Measurements from ENCODE around the gene LPCAT1.

The LPCAT1 gene

GRCh38 chr5:1493413-1493812 lies 30.3 kb downstream of the LPCAT1 start:
- no peak for DNase-seq

- no peak for DNase-seq
These were observed 31.0 kb downstream of the LPCAT1 start for GRCh38 chr5:1492757-1493156.

GRCh38 chr5:1490376-1490775 lies 33.4 kb downstream of the LPCAT1 start:
- DNase-seq: no peak

DNA sequence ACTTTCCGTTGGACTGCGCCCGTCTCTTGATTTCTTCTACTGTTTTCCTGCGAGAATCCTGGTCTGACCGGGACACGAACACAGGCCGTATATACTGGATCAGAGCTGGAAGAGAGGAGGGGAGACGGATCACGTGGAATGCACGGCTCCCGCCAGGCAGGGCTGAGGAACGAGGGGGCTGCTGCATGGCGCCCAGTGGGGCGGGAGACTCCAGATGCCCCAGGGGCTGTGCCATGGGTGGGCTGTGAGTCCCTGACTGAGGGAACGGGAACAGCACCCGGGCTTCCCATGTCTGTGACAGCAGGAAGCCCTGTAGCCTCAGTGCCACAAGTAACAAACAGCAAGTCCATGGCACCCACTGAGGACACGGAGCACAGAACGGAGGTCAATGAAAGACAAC lies 34.0 kb downstream of the LPCAT1 start:
- no peak for DNase-seq

GRCh38 chr5:1488882-1489680 lies 34.7 kb downstream of the LPCAT1 start:
- no peak for DNase-seq

- no peak for DNase-seq
These were observed 36.5 kb downstream of the LPCAT1 start for GRCh38 chr5:1487079-1487764.

GRCh38 chr5:1486271-1486670 lies 37.5 kb downstream of the LPCAT1 start:
- no peak for DNase-seq

DNA sequence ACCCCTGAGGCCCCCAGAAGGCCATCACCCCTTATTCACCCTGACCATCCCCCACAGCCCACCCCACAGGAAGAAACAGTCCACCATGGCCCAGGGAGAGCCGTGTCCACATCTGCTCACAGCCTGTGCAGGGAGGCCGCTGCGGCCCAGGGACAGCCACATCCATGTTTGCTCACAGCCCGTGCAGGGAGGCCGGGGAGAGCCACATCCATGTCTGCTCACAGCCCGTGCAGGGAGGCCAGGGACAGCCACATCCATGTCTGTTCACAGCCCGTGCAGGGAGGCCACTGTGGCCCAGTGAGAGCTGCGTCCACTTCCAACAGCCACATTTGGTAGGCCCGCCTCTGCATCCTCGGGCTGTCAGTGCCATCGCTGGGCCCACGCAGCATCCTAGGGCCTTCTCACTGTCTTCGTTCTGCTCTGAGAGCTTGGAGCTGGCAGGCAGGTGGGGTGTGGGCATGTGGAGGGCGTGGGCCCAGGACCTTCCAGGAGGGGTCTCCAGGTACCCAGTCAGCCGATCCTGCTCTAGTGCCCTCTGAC lies 38.1 kb downstream of the LPCAT1 start:
- no peak for DNase-seq

- no peak for DNase-seq
These were observed 38.8 kb downstream of the LPCAT1 start for GRCh38 chr5:1484730-1485578.

- DNase-seq: no peak
These were observed 39.7 kb downstream of the LPCAT1 start for GRCh38 chr5:1483856-1484729.

DNA sequence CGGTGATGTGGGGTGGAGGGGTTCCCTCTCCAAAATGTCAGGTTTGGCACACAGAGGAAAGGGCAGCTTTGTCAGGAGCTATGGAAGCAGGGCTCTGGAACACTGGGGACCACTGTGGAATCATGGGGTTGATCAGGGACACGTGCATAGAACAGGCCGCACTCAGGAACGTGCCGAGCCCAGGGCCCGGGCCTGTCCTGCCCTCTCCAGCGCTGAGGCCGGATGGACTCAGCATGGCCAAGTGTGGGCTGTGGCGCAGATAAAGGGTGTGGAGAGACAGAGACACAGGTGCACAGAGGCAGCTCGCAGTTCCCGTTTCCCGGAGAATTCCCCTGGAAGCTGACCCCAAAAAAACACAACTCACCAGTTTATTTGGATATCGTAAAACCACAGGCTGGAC lies 40.7 kb downstream of the LPCAT1 start:
- no peak for DNase-seq

DNA sequence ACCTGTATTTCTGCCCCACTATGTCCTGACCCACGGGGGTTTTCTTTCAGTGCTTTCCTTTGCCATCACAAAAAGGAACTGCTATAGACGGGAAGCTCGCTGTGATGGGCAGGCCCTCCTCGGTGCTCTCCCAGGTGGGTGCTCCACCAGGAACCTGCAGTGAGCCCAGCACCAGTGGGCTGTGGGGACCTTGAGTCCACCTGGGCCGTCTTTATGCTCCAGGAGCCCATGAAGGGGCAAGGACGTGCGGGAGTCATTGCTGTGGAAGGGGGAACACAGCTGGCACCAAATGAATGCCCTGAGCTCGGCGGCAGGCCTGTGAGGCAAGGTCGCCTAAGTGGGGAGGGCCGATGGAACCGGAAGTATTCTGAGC lies 41.8 kb downstream of the LPCAT1 start:
- no peak for DNase-seq

GRCh38 chr5:1481266-1481958 lies 42.3 kb downstream of the LPCAT1 start:
- DNase-seq: no peak

- DNase-seq: no peak
These were observed 43.0 kb downstream of the LPCAT1 start for GRCh38 chr5:1480806-1481205.

DNA sequence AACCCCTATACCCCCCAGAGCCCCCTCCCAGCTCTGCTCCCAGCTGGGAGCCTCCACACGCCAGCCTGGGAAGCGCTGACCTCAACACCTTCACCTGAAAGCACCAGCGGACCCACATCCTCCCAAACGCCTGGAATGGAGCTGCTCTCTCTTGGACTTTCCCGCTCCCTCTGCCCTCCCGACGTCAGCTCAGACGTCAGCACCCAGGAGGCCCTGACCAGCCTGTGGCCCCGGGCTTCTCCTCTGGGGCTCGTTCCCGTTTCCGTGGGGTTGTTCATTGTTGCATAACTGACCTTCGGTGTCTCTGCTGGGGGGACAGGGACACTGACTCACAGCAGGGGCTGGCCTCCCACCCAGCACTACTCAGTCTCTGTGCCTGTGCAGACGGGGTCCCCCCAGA lies 43.5 kb downstream of the LPCAT1 start:
- DNase-seq: no peak

DNA sequence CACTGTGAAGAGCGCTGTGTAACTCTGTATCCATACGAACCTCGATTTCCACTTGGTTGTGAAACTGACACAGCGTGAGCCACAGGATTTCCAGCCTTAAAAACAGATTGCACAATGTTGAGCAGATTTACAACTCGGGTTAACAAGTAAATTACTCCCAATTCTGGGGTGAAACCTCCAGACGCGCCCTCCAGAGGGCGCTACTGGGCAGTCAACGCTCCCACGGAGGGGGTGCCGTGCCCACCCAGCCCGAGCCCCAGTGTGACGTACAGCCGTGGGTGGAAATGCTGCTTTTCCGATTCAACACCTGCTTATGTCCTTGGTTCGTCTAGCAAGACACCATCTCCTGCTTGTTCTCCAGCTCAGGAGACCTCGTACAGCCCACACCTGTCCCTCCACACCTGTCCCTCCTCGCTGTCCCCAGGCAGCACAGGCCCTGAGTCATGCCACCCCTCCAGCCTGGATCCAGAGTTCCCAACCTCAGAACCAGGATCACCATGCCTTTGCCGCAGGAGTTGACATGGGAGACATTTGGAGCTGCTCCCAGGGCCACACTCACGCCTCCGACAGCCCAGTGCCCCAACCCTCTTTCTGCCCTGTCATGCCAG lies 44.1 kb downstream of the LPCAT1 start:
- DNase-seq: peak; percentile 30

DNA sequence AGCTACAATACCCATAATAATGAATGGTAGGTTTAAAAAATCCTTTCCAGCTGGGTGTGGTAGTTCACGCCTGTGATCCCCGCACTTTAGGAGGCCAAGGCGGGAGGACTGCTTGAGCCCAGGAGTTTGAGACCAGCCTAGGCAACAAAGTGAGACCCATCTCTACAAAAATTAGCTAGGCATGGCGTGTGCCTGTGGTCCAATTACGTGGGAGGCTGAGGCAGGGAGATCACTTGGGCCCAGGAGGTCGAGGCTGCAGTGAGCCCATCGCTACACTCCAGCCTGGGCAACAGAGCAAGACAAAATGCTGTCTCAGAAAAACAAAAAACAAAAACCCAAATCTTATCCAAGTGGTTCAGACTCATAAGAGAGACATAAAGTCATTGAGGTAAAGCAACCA lies 44.7 kb downstream of the LPCAT1 start:
- no peak for DNase-seq

GRCh38 chr5:1478271-1479035 lies 45.3 kb downstream of the LPCAT1 start:
- no peak for DNase-seq

DNA sequence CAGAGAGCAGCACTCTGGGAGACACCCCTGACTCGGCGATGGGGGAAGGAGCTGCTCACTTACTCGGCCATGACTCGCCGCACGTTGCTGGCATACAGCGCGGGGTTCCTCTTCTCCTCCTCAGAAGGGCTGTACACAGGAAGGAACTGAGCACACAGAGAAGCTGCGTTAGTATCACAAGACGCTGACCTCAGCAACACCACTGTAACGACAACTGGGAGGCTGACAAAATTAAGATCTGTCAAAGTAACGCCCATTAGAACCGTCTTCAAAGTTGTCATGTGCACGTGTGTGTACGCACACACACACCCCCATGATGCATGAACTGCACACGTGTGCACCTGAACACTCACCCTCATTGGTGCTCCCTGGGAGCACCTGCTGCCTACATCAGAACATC lies 46.4 kb downstream of the LPCAT1 start:
- DNase-seq: no peak

DNA sequence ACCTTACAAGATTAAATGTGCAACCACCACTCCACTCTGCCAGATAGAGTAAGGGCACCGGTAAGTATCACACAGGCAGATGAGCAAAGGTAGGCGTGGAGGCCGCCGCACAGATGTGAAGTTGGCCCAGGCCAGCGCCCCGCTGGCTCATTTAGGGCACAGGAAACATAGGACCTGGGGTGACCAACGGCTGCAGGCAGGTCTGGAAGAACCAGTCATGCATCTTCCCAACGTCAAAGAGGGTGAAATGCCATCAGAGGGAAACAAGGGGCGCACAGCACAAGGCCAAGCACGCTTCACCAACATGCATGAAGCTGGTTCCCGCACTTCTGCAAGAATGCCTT lies 46.8 kb downstream of the LPCAT1 start:
- DNase-seq: no peak

Data from stimulated activated CD4-positive, alpha-beta T cell treated with anti-CD3 and anti-CD28 coated beads, Interleukin-12 subunit alpha, Interleukin-12 subunit beta, amount 100 ng/mL, for 4 hours (primary cell).